ENCODE measurements around the gene TMEM109.

The TMEM109 gene

GRCh38 chr11:60928563-60929001 is 14.6 kb downstream of the TMEM109 start:
- no peak for DNase-seq

- no peak for DNase-seq
Observed at GRCh38 chr11:60929764-60930163, 15.8 kb downstream of the TMEM109 start.

- no peak for DNase-seq
Observed at GRCh38 chr11:60930394-60930793, 16.4 kb downstream of the TMEM109 start.

- no peak for DNase-seq
Observed at GRCh38 chr11:60931917-60932316, 18.0 kb downstream of the TMEM109 start.

GRCh38 chr11:60932605-60933356 is 18.8 kb downstream of the TMEM109 start:
- no peak for DNase-seq

- DNase-seq = no peak
Observed at GRCh38 chr11:60933416-60934123, 19.6 kb downstream of the TMEM109 start.

GRCh38 chr11:60934124-60934789 is 20.3 kb downstream of the TMEM109 start:
- no peak for DNase-seq

GRCh38 chr11:60934790-60935605 is 21.0 kb downstream of the TMEM109 start:
- no peak for DNase-seq

- no peak for DNase-seq
Observed at GRCh38 chr11:60935676-60936442, 21.9 kb downstream of the TMEM109 start.

- no peak for DNase-seq
Observed at GRCh38 chr11:60936467-60937143, 22.6 kb downstream of the TMEM109 start.

GRCh38 chr11:60937144-60937527 is 23.2 kb downstream of the TMEM109 start:
- DNase-seq = no peak

GRCh38 chr11:60937811-60938210 is 23.9 kb downstream of the TMEM109 start:
- DNase-seq = no peak

GRCh38 chr11:60938500-60938899 is 24.5 kb downstream of the TMEM109 start:
- no peak for DNase-seq

- no peak for DNase-seq
Observed at GRCh38 chr11:60939301-60939700, 25.3 kb downstream of the TMEM109 start.

- DNase-seq = no peak
Observed at GRCh38 chr11:60939855-60940254, 25.9 kb downstream of the TMEM109 start.

GRCh38 chr11:60941371-60942119 is 27.6 kb downstream of the TMEM109 start:
- no peak for DNase-seq

- no peak for DNase-seq
Observed at GRCh38 chr11:60942219-60942618, 28.3 kb downstream of the TMEM109 start.

GRCh38 chr11:60942970-60943565 is 29.1 kb downstream of the TMEM109 start:
- no peak for DNase-seq

GRCh38 chr11:60944490-60945294 is 30.7 kb downstream of the TMEM109 start:
- no peak for DNase-seq

- no peak for DNase-seq
Observed at GRCh38 chr11:60945295-60945667, 31.3 kb downstream of the TMEM109 start.

Measured in activated CD4-positive, alpha-beta T cell treated with anti-CD3 and anti-CD28 coated beads for 4 hours (primary cell).